ENCODE measurements around the gene SLC27A3. TPM values are rescaled to one million over a fixed set of nuclear protein-coding genes. Genes with fewer than 3 reads are reported as not detected.
"Not testable (repeated sequence)": the region's sequence is repeated elsewhere in the genome, so short reads cannot be mapped to it uniquely, and the experiment has no call there.

The SLC27A3 gene
- polyA plus RNA-seq, 2 of the 4 experiments (the other 2 are of a cell fraction), result 1.3 to 2.1 TPM

- no peak for TF ChIP-seq HEYL (CRISPR knock-in tag; IDR thresholded peaks at IDR 0.05)
These were observed 4.8 kb downstream of the SLC27A3 start (continued) for GRCh38 chr1:153779781-153780541.

- Histone ChIP-seq H3K9me3 (no peaks in the 10 kb centered on the region), H3K4me3 (no peak overlapping the region), H3K4me1 (peaks cover 4% of the 10 kb centered on the region; the same call in 2 of the 3 replicates), H3K4me2 (no peak overlapping the region), H3K27ac (no peak overlapping the region)
- ChIA-PET CTCF (interaction anchor here (0.6 to 5.7 kb wide), 4 partner anchors 8 to 270 kb away, joined by 3 to 29 read pairs (median 10); no protein-coding TSS in a partner anchor), POLR2A (interaction anchor here (1.3 kb wide), 1 partner anchor 210 kb away, joined by 3 read pairs; no protein-coding TSS in a partner anchor)
- DNase-seq (ENCODE audit: low read depth in 1 of 2, low spot score in 1 of 2), result no peak
- no peak for FAIRE-seq
- TF ChIP-seq KDM1A (IDR thresholded peaks at IDR 0.05; ENCODE audit: low read depth) (no peak), NR3C1 (IDR thresholded peaks at IDR 0.05) (no peak), HDAC2 (IDR thresholded peaks at IDR 0.05) (no peak), POLR2AphosphoS2 (conservative IDR thresholded peaks at IDR 0.05; ENCODE audit: low read length) (no peak), REST (IDR thresholded peaks at IDR 0.05) (no peak), FOXS1 (CRISPR knock-in tag; IDR thresholded peaks at IDR 0.05) (no peak), MAZ (IDR thresholded peaks at IDR 0.05; ENCODE audit: borderline replicate concordance, low read depth, low read length) (no peak), TFCP2L1 (CRISPR knock-in tag; IDR thresholded peaks at IDR 0.05) (no peak), ZC3H11A (IDR thresholded peaks at IDR 0.05) (no peak), NPAS2 (CRISPR knock-in tag; IDR thresholded peaks at IDR 0.05; ENCODE audit: borderline replicate concordance) (no peak), EHMT2 (IDR thresholded peaks at IDR 0.05; ENCODE audit: low read depth) (no peak), JUN (IDR thresholded peaks at IDR 0.05) (no peak), HOXB5 (CRISPR knock-in tag; IDR thresholded peaks at IDR 0.05) (no peak), RNF2 (IDR thresholded peaks at IDR 0.05; ENCODE audit: borderline replicate concordance, low read depth) (no peak), EP300 (IDR thresholded peaks at IDR 0.05) (no peak), HMGXB4 (CRISPR knock-in tag; IDR thresholded peaks at IDR 0.05; ENCODE audit: borderline replicate concordance) (no peak), HEYL (CRISPR knock-in tag; IDR thresholded peaks at IDR 0.05) (no peak), RARB (CRISPR knock-in tag; IDR thresholded peaks at IDR 0.05) (no peak), ZNF302 (CRISPR knock-in tag; IDR thresholded peaks at IDR 0.05) (no peak), ZFP36 (IDR thresholded peaks at IDR 0.05; ENCODE audit: borderline replicate concordance, partially characterized antibody) (no peak)
- WGBS (ENCODE audit: missing lambda C conversion rate), result 81% methylated on average over 4 of the region's 4 CpGs
- no peak for ATAC-seq
These were observed 5.3 kb downstream of the SLC27A3 start for GRCh38 chr1:153780551-153780950.

- CTCF ChIA-PET, result interaction anchor here (1.7 to 5.7 kb wide), 3 partner anchors 11 to 15 kb away, joined by 5 to 29 read pairs (median 17); no protein-coding TSS in a partner anchor
- 81% methylated on average over 8 of the region's 8 CpGs for WGBS (ENCODE audit: missing lambda C conversion rate)
- Histone ChIP-seq H3K4me2 (peak overlapping the region; percentile 83), H3K27ac (peak overlapping the region; percentile 86 to 95), H3K4me3 (peak overlapping the region; percentile 53)
- FAIRE-seq; H3K4me1 ChIP-seq; DNase-seq (ENCODE audit: low read depth in 1 of 2, low spot score in 1 of 2); ATAC-seq; POLR2A ChIA-PET; H3K9me3 ChIP-seq: not testable (repeated sequence)
These were observed 7.4 kb downstream of the SLC27A3 start for GRCh38 chr1:153782648-153783047.
